ENCODE measurements around the gene TRAPPC3. TPM values are rescaled to one million over a fixed set of nuclear protein-coding genes. Genes with fewer than 3 reads are reported as not detected.

Gene TRAPPC3
- total RNA-seq, 1 experiment from 2014 or later: 86.6 TPM

DNA sequence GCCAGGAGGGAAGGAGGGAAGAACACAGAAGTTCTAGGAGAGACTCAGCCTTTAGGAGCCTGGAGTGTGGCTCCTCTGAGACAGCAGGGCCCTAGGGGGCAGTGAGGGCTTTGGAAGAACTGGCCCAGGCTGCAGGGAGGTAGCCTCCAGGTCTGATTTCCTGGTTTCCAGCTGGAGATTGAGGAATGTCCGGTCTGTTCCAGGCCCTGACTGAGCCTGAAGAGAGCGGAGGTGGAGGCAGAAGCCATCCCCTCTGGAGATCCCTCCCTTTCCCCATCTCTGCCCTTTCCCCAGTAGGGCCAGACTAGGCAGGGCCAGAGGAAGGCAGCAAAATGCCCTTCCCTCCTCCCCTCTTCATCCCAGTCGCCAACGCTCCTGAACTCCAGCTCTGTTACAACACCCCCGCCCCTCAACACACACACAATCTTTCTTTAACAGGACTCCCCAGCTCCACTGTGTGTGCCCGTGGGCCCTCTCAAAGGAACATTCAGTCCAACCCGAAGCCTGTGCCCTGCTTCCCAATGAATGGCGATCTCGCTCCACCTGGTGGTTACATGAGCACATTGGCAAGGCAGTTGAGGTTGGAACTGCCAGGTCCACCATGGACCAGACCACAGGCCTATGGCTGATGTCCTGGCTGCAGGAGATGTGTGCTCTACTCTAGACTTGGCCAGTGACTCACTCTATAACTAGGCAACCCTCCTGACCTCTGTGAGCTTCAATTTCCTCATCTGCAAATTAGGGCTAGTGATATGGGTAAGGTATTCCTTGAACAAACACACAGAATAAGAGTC lies 38.7 kb upstream of the TRAPPC3 start:
- ChIA-PET POLR2A (ENCODE audit: low non-redundant PET) (interaction anchor here (0.6 to 0.7 kb wide), 3 partner anchors 20 to 37 kb away, joined by 3 to 4 read pairs (median 3); no protein-coding TSS in a partner anchor), CTCF (interaction anchor here (0.6 to 1.7 kb wide), 10 partner anchors 11 to 98 kb away, joined by 3 to 27 read pairs (median 3); partner anchors contain the start of genes THRAP3 and TRAPPC3)
- intact Hi-C loops (cut with micrococcal nuclease; ENCODE audit: unreplicated experiment): loop anchor here (1.0 to 5.0 kb wide), 2 partner anchors 39 to 91 kb away; partner anchors contain the start of gene TRAPPC3
- no peaks in the 10 kb centered on the region for H3K9me3 ChIP-seq (ENCODE audit: low read depth, low read length, poor library complexity, severe bottlenecking)
- peak; percentile 91 for DNase-seq (ENCODE audit: low spot score)
- no peak overlapping the region for H3K4me3 ChIP-seq (ENCODE audit: low read depth, low read length, poor library complexity, severe bottlenecking)
- TF ChIP-seq, protein P1, sequence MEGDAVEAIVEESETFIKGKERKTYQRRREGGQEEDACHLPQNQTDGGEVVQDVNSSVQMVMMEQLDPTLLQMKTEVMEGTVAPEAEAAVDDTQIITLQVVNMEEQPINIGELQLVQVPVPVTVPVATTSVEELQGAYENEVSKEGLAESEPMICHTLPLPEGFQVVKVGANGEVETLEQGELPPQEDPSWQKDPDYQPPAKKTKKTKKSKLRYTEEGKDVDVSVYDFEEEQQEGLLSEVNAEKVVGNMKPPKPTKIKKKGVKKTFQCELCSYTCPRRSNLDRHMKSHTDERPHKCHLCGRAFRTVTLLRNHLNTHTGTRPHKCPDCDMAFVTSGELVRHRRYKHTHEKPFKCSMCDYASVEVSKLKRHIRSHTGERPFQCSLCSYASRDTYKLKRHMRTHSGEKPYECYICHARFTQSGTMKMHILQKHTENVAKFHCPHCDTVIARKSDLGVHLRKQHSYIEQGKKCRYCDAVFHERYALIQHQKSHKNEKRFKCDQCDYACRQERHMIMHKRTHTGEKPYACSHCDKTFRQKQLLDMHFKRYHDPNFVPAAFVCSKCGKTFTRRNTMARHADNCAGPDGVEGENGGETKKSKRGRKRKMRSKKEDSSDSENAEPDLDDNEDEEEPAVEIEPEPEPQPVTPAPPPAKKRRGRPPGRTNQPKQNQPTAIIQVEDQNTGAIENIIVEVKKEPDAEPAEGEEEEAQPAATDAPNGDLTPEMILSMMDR (conservative IDR thresholded peaks at IDR 0.05; ENCODE audit: low read depth, low read length): peak; percentile 91
- TF ChIP-seq EZH2 (IDR thresholded peaks at IDR 0.05; ENCODE audit: borderline replicate concordance, low read depth, low read length, poor library complexity, severe bottlenecking): no peak
- H3K4me1 ChIP-seq (ENCODE audit: insufficient read depth, low read length, poor library complexity, severe bottlenecking): no peaks in the 10 kb centered on the region
- H3K27ac ChIP-seq (ENCODE audit: low read depth, low read length, poor library complexity, severe bottlenecking): no peak overlapping the region
- no peaks in the 10 kb centered on the region for H3K36me3 ChIP-seq (ENCODE audit: insufficient read depth, low read length, poor library complexity, severe bottlenecking)
- no TSS peak for BruUV-seq (replicated peaks)
- H3K27me3 ChIP-seq (replicated peaks; ENCODE audit: insufficient read depth, low read depth, low read length, poor library complexity): no peaks in the 10 kb centered on the region

DNA sequence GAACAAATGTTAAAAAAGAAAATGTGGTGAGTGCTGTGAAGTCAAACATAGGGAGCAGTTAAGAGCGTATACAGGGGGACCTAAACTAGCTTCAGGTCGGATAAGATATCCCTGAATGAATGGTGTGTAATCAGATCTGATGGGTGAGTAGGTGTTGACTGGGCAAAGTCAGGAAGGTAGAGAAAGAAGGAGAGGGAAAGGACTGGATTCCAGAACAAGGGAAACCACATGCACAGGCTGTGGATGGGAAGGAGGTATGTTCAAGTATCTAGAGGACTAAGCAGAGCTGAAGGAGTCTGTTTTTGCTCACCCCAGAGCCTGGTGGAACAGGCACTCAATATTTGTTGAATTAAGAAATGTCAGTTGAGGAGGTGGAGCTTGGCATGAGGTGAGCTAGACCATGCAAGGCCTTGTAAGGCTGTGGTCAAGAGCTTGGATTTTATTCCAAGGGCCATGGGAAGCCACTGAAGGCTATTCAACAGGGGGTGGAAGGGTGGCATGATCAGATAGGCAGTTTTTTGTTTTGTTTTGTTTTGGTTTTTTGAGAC lies 34.1 kb upstream of the TRAPPC3 start:
- no TSS peak for BruUV-seq (replicated peaks)
- ChIA-PET POLR2A (ENCODE audit: low non-redundant PET) (no interaction called here), CTCF (no interaction called here)
- Histone ChIP-seq H3K9me3 (ENCODE audit: low read depth, low read length, poor library complexity, severe bottlenecking) (no peaks in the 10 kb centered on the region), H3K4me1 (ENCODE audit: insufficient read depth, low read length, poor library complexity, severe bottlenecking) (no peaks in the 10 kb centered on the region), H3K27ac (ENCODE audit: low read depth, low read length, poor library complexity, severe bottlenecking) (no peak overlapping the region), H3K36me3 (ENCODE audit: insufficient read depth, low read length, poor library complexity, severe bottlenecking) (peaks cover 32% of the 10 kb centered on the region), H3K4me3 (ENCODE audit: low read depth, low read length, poor library complexity, severe bottlenecking) (no peak overlapping the region), H3K27me3 (replicated peaks; ENCODE audit: insufficient read depth, low read depth, low read length, poor library complexity) (no peaks in the 10 kb centered on the region)
- TF ChIP-seq EZH2 (IDR thresholded peaks at IDR 0.05; ENCODE audit: borderline replicate concordance, low read depth, low read length, poor library complexity, severe bottlenecking): no peak
- TF ChIP-seq, protein P1 (conservative IDR thresholded peaks at IDR 0.05; ENCODE audit: low read depth, low read length): no peak
- no peak for DNase-seq (ENCODE audit: low spot score)
- intact Hi-C loops (cut with micrococcal nuclease; ENCODE audit: unreplicated experiment): no loop called here

DNA sequence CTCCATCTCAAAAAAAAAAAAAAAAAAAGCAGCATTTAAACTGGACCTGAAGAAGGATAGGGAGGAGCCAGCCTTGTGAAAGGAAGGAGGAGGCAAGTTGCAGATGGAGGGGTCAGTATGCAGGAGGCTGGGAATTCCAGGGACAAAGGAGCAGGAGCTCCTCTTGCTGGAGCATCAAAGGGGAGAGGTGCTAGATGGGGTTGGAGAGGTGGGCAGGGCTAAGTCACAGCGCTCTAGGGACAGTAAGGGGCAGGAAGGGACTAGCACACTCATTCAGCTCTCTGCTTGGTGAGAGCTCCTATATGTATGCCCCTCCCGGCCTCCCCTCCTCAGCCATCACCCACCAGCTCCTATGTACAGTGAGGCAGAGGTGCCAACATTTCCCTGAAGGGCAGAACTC lies 33.4 kb upstream of the TRAPPC3 start:
- H3K4me1 ChIP-seq (ENCODE audit: insufficient read depth, low read length, poor library complexity, severe bottlenecking): no peaks in the 10 kb centered on the region

More for the DNA sequence above, 33.4 kb upstream of the TRAPPC3 start:
- no TSS peak for BruUV-seq (replicated peaks)
- Histone ChIP-seq H3K36me3 (ENCODE audit: insufficient read depth, low read length, poor library complexity, severe bottlenecking) (peaks cover 38% of the 10 kb centered on the region), H3K9me3 (ENCODE audit: low read depth, low read length, poor library complexity, severe bottlenecking) (no peaks in the 10 kb centered on the region), H3K27me3 (replicated peaks; ENCODE audit: insufficient read depth, low read depth, low read length, poor library complexity) (no peaks in the 10 kb centered on the region), H3K27ac (ENCODE audit: low read depth, low read length, poor library complexity, severe bottlenecking) (no peak overlapping the region), H3K4me3 (ENCODE audit: low read depth, low read length, poor library complexity, severe bottlenecking) (no peak overlapping the region)
- TF ChIP-seq, protein P1 (conservative IDR thresholded peaks at IDR 0.05; ENCODE audit: low read depth, low read length): no peak
- no peak for TF ChIP-seq EZH2 (IDR thresholded peaks at IDR 0.05; ENCODE audit: borderline replicate concordance, low read depth, low read length, poor library complexity, severe bottlenecking)
- intact Hi-C loops (cut with micrococcal nuclease; ENCODE audit: unreplicated experiment): no loop called here
- no peak for DNase-seq (ENCODE audit: low spot score)
- POLR2A ChIA-PET (ENCODE audit: low non-redundant PET): interaction anchor here (0.6 kb wide), 1 partner anchor 10 kb away, joined by 3 read pairs; no protein-coding TSS in a partner anchor
- CTCF ChIA-PET: interaction anchor here (0.7 kb wide), 1 partner anchor 137 kb away, joined by 14 read pairs; no protein-coding TSS in a partner anchor
